22Rv1 (cell line): Measurements from ENCODE around the gene ABTB2.

ENCODE experiments used
- H3K27ac ChIP-seq: fragments of 450-650 bp; 2 replicates; pipeline ENCODE4 v1.5.1; 2017
- ZFX ChIP-seq: fragments of 450-650 bp; IDR thresholded peaks from 2 replicates; pipeline ENCODE4 v1.6.1; 2017; ENCODE audit warnings: antibody characterized with exemption, borderline replicate concordance
- TF ChIP-seq, protein P1 (sequence below): fragments of 450-650 bp; IDR thresholded peaks from 2 replicates; pipeline ENCODE4 v1.5.1; 2017; ENCODE audit warnings: mild to moderate bottlenecking

Gene ABTB2

GRCh38 chr11:34355726-34356125 lies 2.1 kb downstream of the ABTB2 start:
- TF ChIP-seq, protein P1, sequence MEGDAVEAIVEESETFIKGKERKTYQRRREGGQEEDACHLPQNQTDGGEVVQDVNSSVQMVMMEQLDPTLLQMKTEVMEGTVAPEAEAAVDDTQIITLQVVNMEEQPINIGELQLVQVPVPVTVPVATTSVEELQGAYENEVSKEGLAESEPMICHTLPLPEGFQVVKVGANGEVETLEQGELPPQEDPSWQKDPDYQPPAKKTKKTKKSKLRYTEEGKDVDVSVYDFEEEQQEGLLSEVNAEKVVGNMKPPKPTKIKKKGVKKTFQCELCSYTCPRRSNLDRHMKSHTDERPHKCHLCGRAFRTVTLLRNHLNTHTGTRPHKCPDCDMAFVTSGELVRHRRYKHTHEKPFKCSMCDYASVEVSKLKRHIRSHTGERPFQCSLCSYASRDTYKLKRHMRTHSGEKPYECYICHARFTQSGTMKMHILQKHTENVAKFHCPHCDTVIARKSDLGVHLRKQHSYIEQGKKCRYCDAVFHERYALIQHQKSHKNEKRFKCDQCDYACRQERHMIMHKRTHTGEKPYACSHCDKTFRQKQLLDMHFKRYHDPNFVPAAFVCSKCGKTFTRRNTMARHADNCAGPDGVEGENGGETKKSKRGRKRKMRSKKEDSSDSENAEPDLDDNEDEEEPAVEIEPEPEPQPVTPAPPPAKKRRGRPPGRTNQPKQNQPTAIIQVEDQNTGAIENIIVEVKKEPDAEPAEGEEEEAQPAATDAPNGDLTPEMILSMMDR = no peak
- no peak for TF ChIP-seq ZFX
- no peak overlapping the region for H3K27ac ChIP-seq

DNA sequence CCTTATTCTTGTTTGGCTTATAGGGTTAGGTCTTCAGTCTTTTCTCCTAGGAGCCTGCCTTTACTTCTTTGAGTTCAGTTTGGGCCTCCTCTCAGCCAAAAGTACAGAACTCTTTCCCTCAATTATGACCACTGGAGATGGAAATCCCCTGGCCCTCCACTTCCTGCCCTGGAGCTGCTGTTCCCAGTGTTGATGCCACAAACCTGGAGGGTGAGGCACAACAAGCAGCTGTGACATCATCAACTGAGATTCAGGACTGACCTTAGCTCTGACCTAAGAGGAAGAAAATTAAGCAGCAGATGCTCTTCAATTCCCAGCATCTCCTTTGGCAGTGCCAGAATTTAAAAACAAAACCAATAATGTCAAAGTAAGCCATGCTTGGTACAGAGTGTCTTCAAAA lies 3.0 kb downstream of the ABTB2 start:
- TF ChIP-seq ZFX = no peak
- TF ChIP-seq, protein P1 = no peak
- H3K27ac ChIP-seq = no peak overlapping the region

- H3K27ac ChIP-seq = no peak overlapping the region
- TF ChIP-seq ZFX = no peak
- TF ChIP-seq, protein P1 = no peak
Observed at GRCh38 chr11:34353881-34354280, 3.9 kb downstream of the ABTB2 start.

GRCh38 chr11:34351687-34352469 lies 5.9 kb downstream of the ABTB2 start:
- TF ChIP-seq, protein P1 = no peak
- TF ChIP-seq ZFX = no peak
- no peak overlapping the region for H3K27ac ChIP-seq

DNA sequence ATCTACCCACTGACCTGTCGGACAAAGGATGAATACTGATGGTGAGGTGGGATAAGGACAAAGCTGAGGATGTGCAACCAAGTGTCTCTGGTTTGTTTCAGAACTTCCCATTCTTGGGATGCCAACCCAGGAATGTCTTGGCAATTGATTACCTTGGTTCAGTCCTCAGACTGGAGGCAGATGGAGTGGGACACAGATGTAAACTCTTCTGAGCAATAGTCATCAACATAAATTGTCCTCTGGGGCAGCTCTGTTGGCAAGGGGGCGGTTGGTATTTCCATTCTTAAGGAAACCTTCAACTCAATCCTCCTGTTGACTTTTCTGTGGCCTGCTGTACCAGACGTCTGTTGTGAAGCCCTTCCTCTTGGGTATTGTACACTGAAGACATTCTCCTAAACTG lies 6.8 kb downstream of the ABTB2 start:
- no peak for TF ChIP-seq ZFX
- TF ChIP-seq, protein P1 = no peak
- no peak overlapping the region for H3K27ac ChIP-seq

DNA sequence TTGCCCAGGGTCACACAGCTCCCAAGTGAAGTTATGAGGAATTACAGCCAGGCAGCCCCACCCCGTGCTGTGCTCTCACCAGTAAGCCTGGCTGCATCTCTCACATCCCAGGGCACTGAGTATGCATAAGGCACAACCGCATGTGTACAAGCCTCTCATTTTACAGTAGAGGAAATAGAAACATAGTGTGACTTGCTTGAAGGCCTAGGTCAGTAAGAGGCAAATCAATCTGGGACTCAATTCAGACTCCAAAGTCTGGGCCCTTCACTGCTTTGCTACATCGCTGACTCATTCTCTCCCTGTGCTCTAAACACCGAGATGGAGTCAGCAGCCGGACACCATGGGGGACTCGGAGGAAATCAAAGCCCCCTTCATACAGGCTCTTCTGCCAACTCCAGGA lies 7.9 kb downstream of the ABTB2 start:
- TF ChIP-seq ZFX = no peak
- TF ChIP-seq, protein P1 = no peak

DNA sequence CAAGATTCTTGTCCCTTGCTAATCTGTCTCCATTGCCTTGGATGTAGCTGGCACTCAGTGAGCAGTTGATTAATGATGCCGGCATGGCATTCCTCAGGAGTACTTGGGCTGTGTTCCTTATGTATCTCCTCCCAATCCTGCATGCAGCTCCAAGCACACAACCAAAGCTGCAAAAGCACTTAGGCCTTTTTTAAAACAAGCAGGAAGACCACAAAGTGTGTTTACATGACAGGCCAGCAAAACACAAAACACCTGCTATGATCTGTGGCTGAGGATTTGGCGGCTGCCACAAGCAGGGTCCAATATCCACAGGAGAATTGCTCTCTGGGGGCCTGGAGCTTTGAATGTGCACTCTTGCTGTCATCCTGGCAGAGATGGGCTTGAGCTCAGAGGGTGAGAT lies 8.9 kb downstream of the ABTB2 start:
- TF ChIP-seq, protein P1 = no peak
- H3K27ac ChIP-seq = no peak overlapping the region

More for the DNA sequence above, 7.9 kb downstream of the ABTB2 start:
- H3K27ac ChIP-seq = no peak overlapping the region
